GM15510 (cell line): ENCODE results near the gene AGMO.

Experiments
- POLR2A ChIP-seq: IDR thresholded peaks from 3 replicates; pipeline ENCODE4 v1.6.1; 2011; ENCODE audit warnings: borderline replicate concordance; ENCODE audit not compliant: insufficient read length; ENCODE audit errors: extremely low read depth

Gene AGMO

DNA sequence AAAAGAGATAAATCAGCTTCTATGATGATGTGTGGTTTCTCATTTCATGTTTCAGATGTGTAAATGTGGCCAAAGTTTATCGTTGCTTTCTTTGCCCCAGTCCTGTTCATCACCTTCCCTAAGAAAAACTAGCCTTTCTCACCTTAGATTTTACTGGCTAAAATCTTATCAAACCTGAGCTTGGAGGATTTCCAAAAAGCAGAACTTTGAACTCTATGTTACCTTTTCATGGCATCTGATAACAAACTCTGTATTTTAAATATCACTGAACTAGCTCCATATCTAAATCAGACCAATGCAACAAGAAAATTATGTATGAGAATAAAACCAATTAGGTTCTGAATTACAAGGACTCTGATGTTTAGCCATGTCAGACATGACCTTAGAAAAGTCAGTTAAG lies 335.8 kb downstream of the AGMO start:
- TF ChIP-seq POLR2A: no peak

DNA sequence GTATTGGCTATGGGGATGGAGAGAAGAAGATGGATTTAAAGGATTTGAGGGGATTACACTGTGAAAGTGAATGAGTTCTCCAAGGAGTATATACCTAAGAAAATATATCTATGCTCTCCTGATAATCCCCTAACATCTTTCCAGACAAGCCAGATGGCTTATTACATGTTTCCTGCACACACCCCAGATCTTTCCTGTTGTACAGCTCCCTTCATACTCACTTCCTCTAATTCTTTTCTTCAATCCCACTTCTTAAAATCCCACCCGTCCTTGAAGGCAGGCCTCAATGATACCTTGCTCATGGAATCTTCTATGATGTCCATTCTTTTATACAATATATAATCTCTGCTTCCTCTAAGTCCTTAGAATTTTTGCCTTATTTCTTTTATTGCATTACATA lies 342.1 kb downstream of the AGMO start:
- TF ChIP-seq POLR2A: no peak

GRCh38 chr7:15218261-15218660 lies 343.6 kb downstream of the AGMO start:
- TF ChIP-seq POLR2A: no peak

- TF ChIP-seq POLR2A: no peak
Observed at GRCh38 chr7:15215616-15216015, 346.2 kb downstream of the AGMO start.

DNA sequence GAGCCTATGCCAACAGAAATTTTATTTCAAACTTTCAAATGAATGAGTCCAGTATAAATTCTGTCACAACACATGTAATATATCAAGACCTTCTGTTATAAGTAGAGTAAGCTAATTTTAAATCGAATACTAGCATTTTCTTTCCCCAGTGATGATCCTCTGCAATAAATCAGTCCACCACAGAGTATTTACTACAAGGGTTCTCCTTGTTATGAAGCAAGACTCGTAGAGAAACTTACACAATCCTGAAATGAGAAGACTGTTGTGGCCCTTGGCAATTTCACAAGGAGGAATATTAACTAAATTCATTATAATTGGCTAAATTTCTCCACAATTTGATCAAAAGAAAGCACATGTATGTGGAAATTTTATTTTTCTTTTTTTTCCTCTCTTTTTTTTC lies 346.8 kb downstream of the AGMO start:
- TF ChIP-seq POLR2A: no peak

DNA sequence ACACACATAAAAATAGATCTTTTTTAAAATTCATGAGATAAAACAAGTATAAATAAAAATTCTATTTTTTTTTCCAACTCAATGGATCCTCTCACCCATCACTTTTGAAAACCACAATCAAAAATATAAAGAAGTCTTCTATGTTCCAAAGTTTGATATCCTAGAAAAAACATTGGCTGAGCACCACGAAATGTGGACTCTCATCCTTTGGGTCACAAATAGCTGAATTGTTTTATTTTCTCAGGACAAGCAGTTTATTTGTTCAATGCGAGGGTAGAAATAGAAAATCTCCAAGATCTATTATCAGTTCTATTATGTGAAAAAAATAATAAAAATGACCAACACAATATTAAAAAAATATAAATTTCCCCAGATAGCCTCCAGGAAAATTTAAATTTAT lies 348.7 kb downstream of the AGMO start:
- TF ChIP-seq POLR2A: no peak

GRCh38 chr7:15209429-15209828 lies 352.4 kb downstream of the AGMO start:
- no peak for TF ChIP-seq POLR2A

GRCh38 chr7:15204421-15204820 lies 357.4 kb downstream of the AGMO start:
- TF ChIP-seq POLR2A: no peak

DNA sequence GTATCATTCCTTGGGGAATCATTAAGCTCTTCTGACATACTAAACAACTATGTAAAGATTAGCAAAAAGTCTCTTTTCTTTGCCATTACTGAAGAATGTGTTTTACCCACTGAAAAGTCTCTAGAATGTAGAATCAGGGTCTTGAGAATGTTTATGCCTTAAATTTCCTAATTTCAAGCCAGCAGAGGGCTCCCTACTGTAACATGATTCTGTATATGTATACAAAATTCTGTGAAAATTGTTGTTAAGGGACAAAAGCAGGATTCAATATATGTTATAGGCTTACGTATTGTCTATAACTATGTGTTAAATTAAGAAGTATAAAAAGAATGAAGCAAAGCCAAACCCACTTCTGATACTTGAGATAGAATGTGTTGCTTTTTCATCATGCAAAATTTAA lies 362.3 kb downstream of the AGMO start:
- TF ChIP-seq POLR2A: no peak

GRCh38 chr7:15197042-15197977 lies 364.5 kb downstream of the AGMO start:
- TF ChIP-seq POLR2A: no peak

- TF ChIP-seq POLR2A: no peak
Observed at GRCh38 chr7:15178065-15178464, 383.8 kb downstream of the AGMO start.

DNA sequence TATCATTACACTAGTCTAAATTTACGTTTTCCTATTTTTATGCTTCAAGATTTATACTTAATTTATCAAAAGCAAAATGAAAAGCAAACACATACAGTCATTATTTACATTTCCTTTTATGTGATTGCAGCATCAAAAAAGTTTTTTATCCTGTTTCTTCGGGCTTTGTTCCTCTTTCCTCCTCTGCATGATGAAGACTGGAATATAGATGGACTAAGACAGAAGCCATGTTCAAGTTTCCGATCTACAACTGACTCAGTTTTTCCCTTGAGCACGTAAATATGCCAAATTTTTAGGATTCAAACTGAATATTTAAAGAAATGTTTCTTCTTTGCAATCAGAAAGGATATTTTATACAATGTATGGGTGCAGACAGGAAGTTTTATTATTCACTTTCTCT lies 385.7 kb downstream of the AGMO start:
- no peak for TF ChIP-seq POLR2A

DNA sequence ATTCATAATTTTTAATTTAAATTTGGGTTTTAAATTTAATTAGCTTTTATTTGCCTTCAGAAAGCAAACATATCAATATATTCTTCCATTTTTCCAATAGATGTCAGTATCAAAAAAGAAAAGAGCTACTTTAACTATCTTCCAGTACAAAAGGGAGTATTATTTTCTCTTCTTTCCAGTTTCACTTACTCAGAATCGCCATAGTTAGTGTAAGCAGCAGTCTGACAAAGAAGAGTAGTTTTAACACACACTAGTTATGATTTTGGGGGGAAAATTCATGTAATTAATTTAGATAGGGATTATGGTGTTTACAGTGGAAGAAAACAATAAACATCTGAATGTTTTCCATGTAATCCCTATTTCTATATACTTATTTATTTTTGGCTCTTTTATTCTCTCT lies 386.7 kb downstream of the AGMO start:
- no peak for TF ChIP-seq POLR2A

GRCh38 chr7:15174485-15174884 lies 387.3 kb downstream of the AGMO start:
- no peak for TF ChIP-seq POLR2A

GRCh38 chr7:15168489-15168888 lies 393.3 kb downstream of the AGMO start:
- TF ChIP-seq POLR2A: no peak

DNA sequence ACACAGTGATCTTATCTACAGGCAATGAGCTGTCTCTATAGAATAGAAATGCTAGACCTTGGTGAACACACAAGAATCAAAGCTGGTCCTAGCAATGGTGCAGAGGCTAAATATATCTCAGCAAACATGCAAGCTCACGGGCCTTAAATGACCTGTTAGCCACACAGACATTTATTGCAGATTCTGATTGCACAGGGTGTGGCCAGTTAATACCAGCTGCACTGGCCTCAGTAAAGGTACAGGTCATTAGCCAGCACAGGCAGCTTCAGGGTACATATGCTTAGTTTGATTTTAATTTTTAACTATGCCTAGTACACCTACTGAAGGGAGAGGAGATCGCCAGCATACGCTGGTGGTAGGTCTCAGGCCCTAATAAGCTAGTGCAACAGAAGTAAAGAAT lies 393.9 kb downstream of the AGMO start:
- TF ChIP-seq POLR2A: no peak
